KG1 (cell line): ENCODE results near the gene NIBAN1.

Source experiments
- DNase-seq: peaks from one replicate; lab custom pipeline; 2025; lab: John Stamatoyannopoulos, UW

Gene NIBAN1

DNA sequence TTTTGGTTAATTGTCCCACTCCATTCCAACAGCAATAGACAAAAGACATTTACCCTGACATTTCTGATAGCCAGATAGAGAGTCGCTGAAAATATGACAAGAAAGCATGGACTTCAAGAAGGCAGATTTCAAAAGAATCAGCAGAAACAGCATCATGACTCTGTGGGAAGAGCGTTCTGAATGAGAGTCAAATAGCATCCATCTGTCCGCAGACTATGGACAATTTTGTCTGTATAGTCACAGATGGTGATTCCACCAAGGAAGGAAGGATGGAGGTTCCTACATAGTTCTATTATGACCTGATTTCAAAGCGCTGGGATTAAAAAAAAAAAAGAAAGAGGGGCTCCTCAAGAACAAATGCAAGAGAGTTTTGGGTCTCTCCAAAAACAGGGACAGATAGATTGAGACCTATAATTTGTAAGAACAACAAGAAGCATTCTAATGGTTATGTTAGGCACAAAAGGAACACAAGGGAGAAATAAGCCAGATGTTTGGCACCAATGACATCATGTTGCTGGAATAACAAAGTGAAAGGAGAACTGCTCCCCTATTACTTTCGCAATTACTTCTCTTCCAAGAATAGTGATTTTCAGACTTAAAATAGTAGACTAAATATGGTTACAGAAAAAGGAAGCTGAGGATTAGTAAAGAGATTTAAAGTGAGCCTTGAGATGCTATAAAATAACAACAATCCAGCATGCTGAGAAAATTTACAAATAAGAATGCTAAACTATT, 28.5 kb downstream of the NIBAN1 start:
- DNase-seq, result no peak

DNA sequence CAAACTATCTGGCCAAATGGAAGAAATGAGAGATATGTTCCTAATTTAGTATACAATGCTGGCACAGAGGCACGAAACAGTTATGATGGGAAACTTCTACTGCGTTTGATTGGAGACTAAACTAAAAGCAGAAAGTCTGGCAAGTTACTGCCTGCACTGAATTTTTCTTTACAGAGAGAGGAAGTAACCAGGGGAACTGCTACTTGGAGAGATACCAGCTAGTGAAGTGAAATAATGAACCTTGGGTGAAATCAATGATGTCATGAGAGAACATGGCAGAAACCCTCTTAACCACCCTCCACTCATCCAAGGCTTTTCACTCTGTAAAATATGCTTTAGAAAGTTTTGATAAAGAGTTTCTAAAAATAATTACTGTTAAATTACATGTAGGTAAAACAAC, 29.3 kb downstream of the NIBAN1 start:
- no peak for DNase-seq

DNA sequence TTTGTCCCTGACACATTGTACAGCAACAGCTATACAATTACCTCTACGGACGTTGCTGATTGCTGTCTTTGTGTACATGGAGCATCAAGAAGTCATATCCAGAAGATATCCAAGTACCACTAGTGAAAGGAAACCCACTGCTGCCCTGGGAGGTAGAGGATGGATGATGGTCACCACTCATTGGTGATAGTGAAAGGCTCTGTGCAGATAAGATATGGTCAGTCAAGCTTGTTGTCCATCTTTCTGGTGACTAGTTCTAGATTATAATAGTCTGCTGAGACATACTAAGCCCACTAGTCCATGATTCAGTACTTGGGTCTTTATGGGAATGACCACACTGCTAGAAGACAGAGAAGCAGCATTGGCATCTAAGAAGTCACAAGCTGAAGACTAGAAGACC, 30.3 kb downstream of the NIBAN1 start:
- no peak for DNase-seq

GRCh38 chr1:184941735-184942134, 32.6 kb downstream of the NIBAN1 start:
- no peak for DNase-seq

DNA sequence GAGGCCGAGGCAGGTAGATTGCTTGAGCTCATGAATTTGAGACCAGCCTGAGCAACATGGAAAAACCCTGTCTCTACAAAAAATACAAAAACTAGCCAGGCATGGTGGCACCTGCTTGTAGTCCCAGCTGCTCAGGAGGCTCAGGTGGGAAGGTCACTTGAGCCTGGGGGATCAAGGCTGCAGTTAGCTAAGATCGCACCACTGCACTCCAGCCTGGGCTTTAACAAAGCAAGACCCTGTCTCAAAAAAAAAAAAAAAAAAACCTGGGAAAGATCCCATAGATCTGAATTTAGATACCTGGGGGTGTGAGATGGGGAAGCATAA, 32.9 kb downstream of the NIBAN1 start:
- no peak for DNase-seq

DNA sequence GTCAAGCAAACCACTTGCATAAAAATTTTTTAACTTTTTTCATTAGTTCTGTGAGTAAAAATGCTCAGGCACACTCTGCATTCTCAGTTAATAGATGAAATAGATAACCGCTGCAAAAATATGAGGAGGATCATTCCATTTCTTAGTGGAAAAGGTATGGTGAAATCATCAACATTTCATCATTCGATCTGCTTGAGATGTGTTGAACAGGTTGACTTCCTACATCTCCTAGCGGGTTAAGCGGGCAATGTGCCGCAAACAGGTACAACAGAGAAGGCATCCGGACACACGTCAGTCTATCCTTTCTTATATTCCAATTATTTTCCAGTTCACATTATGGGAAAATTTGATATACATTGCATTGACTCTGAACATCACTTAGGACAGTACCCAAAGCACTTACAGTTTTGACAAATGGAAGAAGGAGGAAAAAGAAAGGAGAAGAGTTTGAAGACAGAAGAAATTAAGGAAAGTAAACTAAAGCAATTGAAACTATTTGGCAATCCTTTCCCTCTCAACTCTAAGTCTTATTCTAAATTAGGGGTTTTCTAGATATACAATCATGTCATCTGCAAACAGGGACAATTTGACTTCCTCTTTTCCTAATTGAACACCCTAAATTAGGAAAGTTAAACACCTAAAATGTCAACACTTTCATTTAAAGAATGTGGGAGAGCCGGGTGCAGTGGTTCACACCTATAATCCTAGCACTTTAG, 33.5 kb downstream of the NIBAN1 start:
- DNase-seq, result no peak

GRCh38 chr1:184940226-184940625, 34.1 kb downstream of the NIBAN1 start:
- no peak for DNase-seq

- DNase-seq, result no peak
These were observed 36.6 kb downstream of the NIBAN1 start for GRCh38 chr1:184937729-184938128.

DNA sequence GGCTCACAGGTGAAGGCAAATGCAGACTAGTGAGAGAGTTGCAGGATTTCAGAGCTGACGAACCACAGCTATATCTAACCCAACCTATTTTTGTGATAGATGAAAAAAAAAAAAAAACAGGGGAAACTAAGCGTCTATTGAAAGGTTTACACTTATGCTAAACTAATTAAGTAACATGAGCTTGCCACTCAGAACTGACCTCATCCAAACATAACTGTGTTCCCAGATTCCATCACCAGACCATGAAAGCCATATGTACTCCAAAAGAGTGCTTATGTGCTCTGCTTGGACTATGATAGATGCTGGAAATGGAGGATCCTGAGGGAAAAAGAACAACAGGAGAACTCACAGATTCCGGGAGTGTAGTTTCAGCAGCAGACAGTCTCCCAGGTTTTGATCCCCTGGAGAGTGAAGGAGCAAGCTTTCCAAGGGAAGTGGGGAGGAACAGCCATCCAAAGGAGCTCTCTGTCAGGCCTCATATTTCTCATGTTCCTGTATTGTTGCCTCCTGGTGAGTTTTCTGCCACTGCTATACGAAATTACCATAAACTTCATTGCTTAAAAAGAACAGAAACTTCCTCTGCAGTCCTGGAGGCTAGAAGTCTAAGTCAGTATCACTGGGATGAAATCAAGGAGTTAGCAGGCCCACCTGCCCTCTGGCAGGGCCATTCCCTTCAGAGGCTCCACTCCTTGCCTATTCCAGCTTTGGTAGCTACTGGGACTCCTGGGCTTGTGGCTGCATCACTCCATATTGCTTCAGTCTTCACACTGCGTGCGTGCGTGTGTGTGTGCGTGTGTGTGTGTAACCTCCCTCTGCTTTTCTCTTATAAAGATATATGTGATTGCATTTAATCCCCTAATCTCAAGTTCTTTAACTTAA, 38.1 kb downstream of the NIBAN1 start:
- no peak for DNase-seq

- DNase-seq, result no peak
These were observed 40.4 kb downstream of the NIBAN1 start for GRCh38 chr1:184933944-184934343.

DNA sequence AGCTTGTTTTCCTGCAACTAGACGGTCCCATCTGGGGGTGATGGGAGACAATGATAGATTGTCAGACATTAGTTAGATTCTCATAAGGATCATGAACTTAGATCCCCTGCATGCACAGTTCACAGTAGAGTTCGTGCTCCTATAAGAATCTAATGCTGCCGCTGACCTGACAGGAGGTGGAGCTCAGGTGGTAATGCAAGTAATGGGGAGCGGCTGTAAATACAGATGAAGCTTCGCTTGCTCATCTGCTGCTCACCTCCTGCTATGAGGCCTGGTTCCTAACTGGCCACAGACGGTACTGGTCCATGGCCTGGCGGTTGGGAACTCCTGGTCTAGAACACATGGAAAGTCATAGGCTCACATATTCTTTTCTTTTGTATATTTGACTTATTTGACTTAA, 42.0 kb downstream of the NIBAN1 start:
- DNase-seq, result no peak

GRCh38 chr1:184931566-184931965, 42.7 kb downstream of the NIBAN1 start:
- DNase-seq, result no peak

DNA sequence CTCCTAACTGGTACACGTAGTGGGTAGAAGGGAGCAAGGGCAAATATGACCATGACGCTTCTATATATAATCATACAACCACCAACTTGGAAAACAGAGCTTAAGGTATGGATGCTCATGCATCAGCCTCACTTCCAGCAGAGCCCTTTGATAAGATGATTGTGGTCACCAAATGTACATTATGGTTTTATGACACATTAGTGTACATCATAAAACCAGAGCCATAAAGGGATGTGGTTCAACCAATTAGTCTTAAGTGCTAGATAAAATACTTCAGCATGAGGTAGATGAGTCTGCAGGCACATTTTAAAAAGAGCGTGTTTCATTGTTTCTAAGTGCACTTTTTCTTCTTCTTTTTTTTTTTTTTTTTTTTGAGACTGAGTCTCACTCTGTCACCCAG, 43.7 kb downstream of the NIBAN1 start:
- no peak for DNase-seq

DNA sequence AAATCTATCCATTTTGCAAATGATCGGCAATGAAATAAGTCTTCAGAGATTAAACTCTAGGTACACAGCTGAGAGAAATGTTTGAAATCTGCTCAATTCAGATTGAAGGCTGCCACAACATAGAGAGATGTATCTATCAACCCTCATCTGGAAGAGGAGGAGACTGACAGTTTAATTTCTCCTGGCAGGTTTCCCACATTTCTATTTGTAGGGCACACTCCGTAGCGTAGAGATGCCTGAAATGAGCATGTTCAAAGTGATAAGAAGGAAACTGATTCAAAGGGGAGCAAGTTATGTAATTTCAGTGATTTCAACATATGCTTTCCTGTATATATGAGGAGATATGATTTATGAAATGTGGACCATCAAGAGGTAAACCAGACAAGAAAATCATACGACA, 44.1 kb downstream of the NIBAN1 start:
- DNase-seq, result no peak

- DNase-seq, result no peak
These were observed 44.6 kb downstream of the NIBAN1 start for GRCh38 chr1:184929711-184930202.

- DNase-seq, result no peak
These were observed 45.9 kb downstream of the NIBAN1 start for GRCh38 chr1:184928394-184928793.
